Measurements from ENCODE around the gene SDK1. TPM values are rescaled to one million over a fixed set of nuclear protein-coding genes. Genes with fewer than 3 reads are reported as not detected.

Gene SDK1
- total RNA-seq, 2 donors from 2014 or later = 4.8 to 13.2 TPM

DNA sequence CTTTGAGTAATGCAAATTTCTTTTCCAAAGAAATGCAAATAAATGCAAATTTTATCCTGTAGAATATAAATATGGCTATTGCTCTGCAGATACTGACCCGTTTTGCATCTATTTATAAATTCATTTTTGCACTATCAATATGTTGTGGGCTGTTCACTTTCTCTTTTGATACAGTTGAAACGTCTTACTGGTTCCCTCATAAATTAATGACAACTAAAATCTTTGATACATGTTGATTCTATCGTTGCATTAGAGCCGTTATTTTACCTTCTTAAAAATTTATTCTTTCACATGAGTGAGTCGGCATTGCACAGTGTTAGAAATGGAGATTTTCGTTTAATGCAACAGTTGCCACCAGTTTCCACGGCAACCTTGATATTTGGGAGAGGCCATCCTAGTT lies 691.8 kb downstream of the SDK1 start:
- Histone ChIP-seq H3K27me3 (replicated peaks; ENCODE audit: insufficient read depth) (no peaks in the 10 kb centered on the region), H3K9me3 (no peaks in the 10 kb centered on the region), H3K36me3 (no peaks in the 10 kb centered on the region), H3K4me3 (no peak overlapping the region), H3K27ac (no peak overlapping the region), H3K4me1 (replicated peaks) (no peaks in the 10 kb centered on the region)
- intact Hi-C loops (cut with DNase I) = no loop called here
- no peak for DNase-seq (ENCODE audit: low spot score)
- TF ChIP-seq POLR2A (IDR thresholded peaks at IDR 0.05) (no peak), POLR2AphosphoS5 (IDR thresholded peaks at IDR 0.05) (no peak)
- TF ChIP-seq, protein P1, sequence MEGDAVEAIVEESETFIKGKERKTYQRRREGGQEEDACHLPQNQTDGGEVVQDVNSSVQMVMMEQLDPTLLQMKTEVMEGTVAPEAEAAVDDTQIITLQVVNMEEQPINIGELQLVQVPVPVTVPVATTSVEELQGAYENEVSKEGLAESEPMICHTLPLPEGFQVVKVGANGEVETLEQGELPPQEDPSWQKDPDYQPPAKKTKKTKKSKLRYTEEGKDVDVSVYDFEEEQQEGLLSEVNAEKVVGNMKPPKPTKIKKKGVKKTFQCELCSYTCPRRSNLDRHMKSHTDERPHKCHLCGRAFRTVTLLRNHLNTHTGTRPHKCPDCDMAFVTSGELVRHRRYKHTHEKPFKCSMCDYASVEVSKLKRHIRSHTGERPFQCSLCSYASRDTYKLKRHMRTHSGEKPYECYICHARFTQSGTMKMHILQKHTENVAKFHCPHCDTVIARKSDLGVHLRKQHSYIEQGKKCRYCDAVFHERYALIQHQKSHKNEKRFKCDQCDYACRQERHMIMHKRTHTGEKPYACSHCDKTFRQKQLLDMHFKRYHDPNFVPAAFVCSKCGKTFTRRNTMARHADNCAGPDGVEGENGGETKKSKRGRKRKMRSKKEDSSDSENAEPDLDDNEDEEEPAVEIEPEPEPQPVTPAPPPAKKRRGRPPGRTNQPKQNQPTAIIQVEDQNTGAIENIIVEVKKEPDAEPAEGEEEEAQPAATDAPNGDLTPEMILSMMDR (IDR thresholded peaks at IDR 0.05) = no peak
- WGBS = 94% methylated on average over 7 of the region's 7 CpGs

DNA sequence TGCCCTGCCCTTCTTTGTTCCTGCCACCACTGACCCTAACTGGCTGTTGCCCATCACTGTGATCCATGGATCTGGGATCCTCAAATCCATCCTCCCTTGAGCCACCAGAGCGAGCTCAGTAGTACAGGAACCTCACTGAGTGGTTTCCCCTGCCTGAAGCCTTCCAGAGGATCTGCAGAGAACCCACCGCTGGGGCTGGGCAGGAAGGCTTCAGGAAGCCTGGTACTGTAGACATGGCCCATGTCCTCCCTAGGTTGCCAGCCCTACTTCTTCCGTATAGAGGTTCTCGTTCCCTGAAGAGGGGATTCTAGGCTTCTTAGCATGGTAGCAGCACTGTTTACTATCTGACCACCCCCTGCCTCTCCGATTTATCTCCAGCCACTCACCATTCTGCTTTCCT lies 693.7 kb downstream of the SDK1 start:
- Histone ChIP-seq H3K27me3 (replicated peaks; ENCODE audit: insufficient read depth) (no peaks in the 10 kb centered on the region), H3K36me3 (no peaks in the 10 kb centered on the region), H3K9me3 (no peaks in the 10 kb centered on the region), H3K4me1 (replicated peaks) (no peaks in the 10 kb centered on the region), H3K4me3 (no peak overlapping the region), H3K27ac (no peak overlapping the region)
- 93% methylated on average over 5 of the region's 5 CpGs for WGBS
- no peak for DNase-seq (ENCODE audit: low spot score)
- intact Hi-C loops (cut with DNase I) = no loop called here
- TF ChIP-seq, protein P1 (IDR thresholded peaks at IDR 0.05) = no peak
- TF ChIP-seq POLR2A (IDR thresholded peaks at IDR 0.05) (no peak), POLR2AphosphoS5 (IDR thresholded peaks at IDR 0.05) (no peak)

DNA sequence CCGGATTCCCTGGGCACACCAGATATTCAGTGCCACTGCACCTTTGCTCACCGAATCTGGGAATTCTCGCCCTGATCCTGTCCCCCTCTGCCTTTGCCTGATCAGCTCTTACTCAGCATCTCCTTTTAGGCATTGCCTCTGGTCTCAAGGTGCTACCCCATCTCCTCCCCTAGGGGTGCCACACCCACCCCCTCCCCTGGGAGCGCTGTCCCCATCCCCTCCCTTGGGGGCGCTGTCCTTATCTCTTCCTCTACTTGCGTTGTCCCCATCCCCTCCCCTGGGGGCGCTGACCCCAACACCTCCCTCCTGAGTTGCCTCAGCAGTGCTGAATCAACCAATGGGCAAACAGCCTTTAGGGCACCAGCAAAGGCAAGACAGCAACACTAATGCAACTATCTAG lies 694.1 kb downstream of the SDK1 start:
- no peaks in the 10 kb centered on the region for H3K36me3 ChIP-seq
- no peak for DNase-seq (ENCODE audit: low spot score)
- H3K27ac ChIP-seq = no peak overlapping the region
- no peaks in the 10 kb centered on the region for H3K4me1 ChIP-seq (replicated peaks)
- TF ChIP-seq POLR2A (IDR thresholded peaks at IDR 0.05) (no peak), POLR2AphosphoS5 (IDR thresholded peaks at IDR 0.05) (no peak)
- TF ChIP-seq, protein P1 (IDR thresholded peaks at IDR 0.05) = no peak
- H3K4me3 ChIP-seq = no peak overlapping the region
- 81% methylated on average over 7 of the region's 7 CpGs for WGBS
- H3K9me3 ChIP-seq = no peaks in the 10 kb centered on the region
- no peaks in the 10 kb centered on the region for H3K27me3 ChIP-seq (replicated peaks; ENCODE audit: insufficient read depth)
- intact Hi-C loops (cut with DNase I) = no loop called here

DNA sequence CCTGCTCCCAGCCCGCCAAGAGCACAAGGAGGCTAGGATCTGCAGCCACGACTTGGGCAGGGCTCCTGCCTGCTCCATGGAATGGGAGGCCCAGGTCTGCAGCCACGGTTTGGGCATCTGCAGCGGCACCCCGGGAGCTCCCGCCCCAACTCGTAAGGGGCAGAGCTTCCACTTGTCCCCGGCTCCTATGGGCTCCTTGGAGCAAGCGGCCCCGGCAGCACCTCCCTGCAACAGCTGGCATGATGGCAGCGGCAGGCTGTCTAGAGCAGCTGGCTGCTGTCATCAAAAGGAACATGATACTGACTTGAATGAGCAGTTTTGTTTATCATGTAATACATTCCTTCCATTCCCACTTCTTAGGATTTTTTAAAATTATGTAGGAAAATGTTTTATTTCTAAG lies 697.0 kb downstream of the SDK1 start:
- H3K36me3 ChIP-seq = no peaks in the 10 kb centered on the region
- H3K9me3 ChIP-seq = no peaks in the 10 kb centered on the region
- DNase-seq (ENCODE audit: low spot score) = no peak
- WGBS = 86% methylated on average over 11 of the region's 11 CpGs
- TF ChIP-seq, protein P1 (IDR thresholded peaks at IDR 0.05) = no peak
- TF ChIP-seq POLR2AphosphoS5 (IDR thresholded peaks at IDR 0.05) = no peak
- TF ChIP-seq POLR2A (IDR thresholded peaks at IDR 0.05) = no peak
- intact Hi-C loops (cut with DNase I) = no loop called here
- no peak overlapping the region for H3K27ac ChIP-seq
- H3K4me3 ChIP-seq = no peak overlapping the region
- no peaks in the 10 kb centered on the region for H3K27me3 ChIP-seq (replicated peaks; ENCODE audit: insufficient read depth)
- no peaks in the 10 kb centered on the region for H3K4me1 ChIP-seq (replicated peaks)

DNA sequence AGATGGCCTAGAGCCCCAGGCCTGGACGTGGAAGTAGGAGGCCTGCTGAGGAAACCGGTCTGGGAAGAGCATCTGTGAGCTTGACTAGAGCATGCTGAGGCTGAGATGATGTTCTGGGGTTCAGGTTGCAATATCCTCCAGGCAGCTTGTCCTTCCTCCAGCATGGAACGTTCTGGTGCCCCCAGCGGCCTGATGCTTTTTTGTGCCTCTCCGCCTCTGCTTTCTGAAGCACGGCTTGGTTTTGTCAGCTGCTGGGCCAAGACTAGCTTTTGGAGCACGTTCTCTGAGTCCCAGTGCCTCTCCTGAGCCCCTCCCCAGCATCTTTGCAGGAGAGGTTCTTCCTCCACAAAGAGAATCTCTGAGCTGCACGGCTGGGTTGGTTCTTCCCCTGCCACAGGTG lies 699.1 kb downstream of the SDK1 start:
- no peak for TF ChIP-seq POLR2AphosphoS5 (IDR thresholded peaks at IDR 0.05)
- no peak for TF ChIP-seq POLR2A (IDR thresholded peaks at IDR 0.05)
- TF ChIP-seq, protein P1 (IDR thresholded peaks at IDR 0.05) = no peak
- intact Hi-C loops (cut with DNase I) = no loop called here
- Histone ChIP-seq H3K27me3 (replicated peaks; ENCODE audit: insufficient read depth) (no peaks in the 10 kb centered on the region), H3K27ac (no peak overlapping the region), H3K4me3 (no peak overlapping the region), H3K9me3 (no peaks in the 10 kb centered on the region), H3K4me1 (replicated peaks) (no peaks in the 10 kb centered on the region), H3K36me3 (no peaks in the 10 kb centered on the region)
- 77% methylated on average over 8 of the region's 8 CpGs for WGBS
- DNase-seq (ENCODE audit: low spot score) = no peak
